ENCODE results near the gene POR.
A peak's percentile ranks its signal among the peaks of the same experiment; 100 is the strongest.
"Not testable (repeated sequence)": the region's sequence is repeated elsewhere in the genome, so short reads cannot be mapped to it uniquely, and the experiment has no call there.

POR gene

DNA sequence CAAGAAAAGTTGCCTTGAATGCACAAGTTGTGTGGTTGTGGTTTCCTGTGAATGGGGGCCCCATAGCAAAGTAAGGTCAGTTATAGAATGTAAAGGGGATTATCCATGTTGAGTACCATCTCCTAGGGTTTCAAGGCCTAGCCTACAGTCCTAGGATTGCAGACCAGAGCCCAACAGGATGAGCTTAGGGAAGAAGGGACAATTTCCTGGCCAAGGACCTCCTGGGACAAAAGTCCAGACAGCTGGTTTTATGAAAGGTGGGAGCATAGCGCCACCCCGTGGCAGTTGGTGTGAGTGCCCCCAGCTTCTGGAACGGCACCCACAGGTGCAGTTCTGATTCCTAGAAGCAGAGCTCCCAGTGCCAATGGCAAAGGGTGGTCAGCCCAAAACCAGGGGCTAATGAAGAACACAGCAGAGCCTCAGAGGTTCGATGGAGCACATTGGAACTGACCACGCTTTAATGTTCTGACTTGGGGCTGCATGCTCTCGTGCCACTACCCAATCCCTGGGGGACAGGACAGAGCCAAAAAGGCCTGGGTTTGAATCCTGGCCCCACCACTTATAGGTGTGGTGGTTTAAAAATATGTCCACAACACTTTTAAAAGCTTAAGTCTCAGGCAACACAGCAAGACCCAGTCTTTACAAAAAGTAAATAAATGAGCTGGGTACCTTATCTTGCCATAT lies 105.2 kb downstream of the POR start:
- TF ChIP-seq, protein P1, sequence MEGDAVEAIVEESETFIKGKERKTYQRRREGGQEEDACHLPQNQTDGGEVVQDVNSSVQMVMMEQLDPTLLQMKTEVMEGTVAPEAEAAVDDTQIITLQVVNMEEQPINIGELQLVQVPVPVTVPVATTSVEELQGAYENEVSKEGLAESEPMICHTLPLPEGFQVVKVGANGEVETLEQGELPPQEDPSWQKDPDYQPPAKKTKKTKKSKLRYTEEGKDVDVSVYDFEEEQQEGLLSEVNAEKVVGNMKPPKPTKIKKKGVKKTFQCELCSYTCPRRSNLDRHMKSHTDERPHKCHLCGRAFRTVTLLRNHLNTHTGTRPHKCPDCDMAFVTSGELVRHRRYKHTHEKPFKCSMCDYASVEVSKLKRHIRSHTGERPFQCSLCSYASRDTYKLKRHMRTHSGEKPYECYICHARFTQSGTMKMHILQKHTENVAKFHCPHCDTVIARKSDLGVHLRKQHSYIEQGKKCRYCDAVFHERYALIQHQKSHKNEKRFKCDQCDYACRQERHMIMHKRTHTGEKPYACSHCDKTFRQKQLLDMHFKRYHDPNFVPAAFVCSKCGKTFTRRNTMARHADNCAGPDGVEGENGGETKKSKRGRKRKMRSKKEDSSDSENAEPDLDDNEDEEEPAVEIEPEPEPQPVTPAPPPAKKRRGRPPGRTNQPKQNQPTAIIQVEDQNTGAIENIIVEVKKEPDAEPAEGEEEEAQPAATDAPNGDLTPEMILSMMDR (IDR thresholded peaks at IDR 0.05) = peak; percentile 94
- H3K36me3 ChIP-seq = peaks cover 50% of the 10 kb centered on the region
- H3K4me1 ChIP-seq (ENCODE audit: control insufficient read depth in 1 of 2, insufficient read depth in 1 of 2, low read depth in 1 of 2, low read length in 1 of 2) = peaks cover 9 to 12% of the 10 kb centered on the region in 2 experiments
- H3K4me3 ChIP-seq (ENCODE audit: low read depth in 1 of 2, low read length in 1 of 2) = no peak overlapping the region
- no peaks in the 10 kb centered on the region for H3K9me3 ChIP-seq
- H3K27me3 ChIP-seq = no peaks in the 10 kb centered on the region
- no peak overlapping the region for H3K27ac ChIP-seq

DNA sequence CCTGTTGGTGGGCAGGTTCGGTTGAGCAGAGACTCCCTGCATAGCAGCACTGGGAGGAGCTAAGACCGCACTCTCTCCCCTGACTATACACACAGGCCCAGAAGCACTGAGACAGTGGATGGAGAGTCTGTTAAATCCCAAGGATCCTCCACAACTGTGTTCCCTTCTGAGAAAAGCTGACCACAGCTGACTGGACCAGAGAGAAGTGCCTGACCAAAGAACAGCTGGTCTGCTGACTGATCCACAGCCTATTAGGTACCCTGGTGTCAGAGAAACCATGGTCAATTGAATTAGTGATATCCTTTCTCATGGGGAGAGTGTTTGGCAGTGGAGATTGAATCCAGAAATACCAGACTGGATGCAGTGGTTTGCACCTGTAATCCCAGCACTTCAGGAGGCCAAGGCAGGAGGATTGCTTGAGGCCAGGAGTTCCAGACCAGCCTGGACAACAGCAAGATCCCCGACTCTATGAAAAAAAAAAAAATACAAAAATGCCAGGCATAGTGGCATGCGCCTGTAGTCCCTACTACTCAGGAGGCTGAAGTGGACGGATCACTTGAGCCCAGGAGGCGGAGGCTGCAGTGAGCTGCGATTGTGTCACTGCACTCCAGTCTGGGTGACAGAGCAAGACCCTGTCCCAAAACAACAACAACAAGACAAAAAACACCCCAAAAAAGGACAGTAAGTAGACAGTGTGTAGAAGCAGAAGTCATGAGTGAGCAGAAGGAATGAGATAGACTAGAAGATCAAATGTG lies 107.2 kb downstream of the POR start:
- Histone ChIP-seq H3K4me3 (ENCODE audit: low read depth in 1 of 2, low read length in 1 of 2) (no peak overlapping the region), H3K27me3 (no peaks in the 10 kb centered on the region), H3K27ac (peak overlapping the region; percentile 61), H3K36me3 (peaks cover 46% of the 10 kb centered on the region), H3K4me1 (ENCODE audit: control insufficient read depth in 1 of 2, insufficient read depth in 1 of 2, low read depth in 1 of 2, low read length in 1 of 2) (peaks cover 9 to 12% of the 10 kb centered on the region in 2 experiments), H3K9me3 (no peaks in the 10 kb centered on the region)
- TF ChIP-seq, protein P1 (IDR thresholded peaks at IDR 0.05) = no peak

DNA sequence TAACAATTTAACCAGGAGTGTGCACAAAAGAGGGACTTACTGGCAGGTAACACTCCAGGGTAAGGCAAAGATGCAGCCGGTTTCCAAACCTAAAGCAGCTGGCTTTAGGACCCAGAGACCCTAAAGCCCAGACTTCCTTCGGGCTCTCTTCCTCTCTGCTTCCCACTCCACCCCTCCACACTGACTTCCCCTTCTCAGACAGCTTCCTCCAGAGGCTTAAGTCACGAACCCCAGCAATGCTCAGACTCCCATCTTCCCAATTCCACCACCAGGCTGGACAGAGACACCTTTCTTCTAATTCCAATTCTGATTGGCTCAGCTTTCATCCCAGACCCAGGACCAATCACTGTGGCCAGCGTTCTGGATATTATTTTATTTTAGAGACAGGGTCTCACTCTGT lies 108.0 kb downstream of the POR start:
- peaks cover 50% of the 10 kb centered on the region for H3K36me3 ChIP-seq
- TF ChIP-seq, protein P1 (IDR thresholded peaks at IDR 0.05) = no peak

DNA sequence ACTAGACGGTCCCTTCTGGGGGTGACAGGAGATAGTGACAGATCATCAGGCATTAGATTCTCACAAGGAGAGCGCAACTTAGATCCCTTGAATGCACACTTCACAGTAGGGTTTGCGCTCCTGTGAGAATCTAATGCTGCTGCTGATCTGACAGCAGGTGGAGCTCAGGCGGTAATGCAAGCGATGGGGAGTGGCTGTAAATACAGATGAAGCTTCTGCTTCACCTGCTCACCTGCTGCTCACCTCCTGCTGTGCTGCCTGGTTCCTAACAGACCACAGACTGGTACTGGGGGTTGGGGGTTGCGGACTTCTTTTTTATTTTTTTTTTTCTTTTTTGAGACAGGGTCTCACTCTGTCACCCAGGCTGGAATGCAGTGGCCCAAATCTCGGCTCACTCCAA lies 114.7 kb downstream of the POR start:
- peaks cover 44% of the 10 kb centered on the region for H3K36me3 ChIP-seq
- not testable (repeated sequence) for H3K4me1 ChIP-seq (ENCODE audit: control insufficient read depth in 1 of 2, insufficient read depth in 1 of 2, low read depth in 1 of 2, low read length in 1 of 2)

More for the DNA sequence above, 108.0 kb downstream of the POR start:
- Histone ChIP-seq H3K9me3 (no peaks in the 10 kb centered on the region), H3K27me3 (no peaks in the 10 kb centered on the region), H3K27ac (peak overlapping the region; percentile 61), H3K4me1 (ENCODE audit: control insufficient read depth in 1 of 2, insufficient read depth in 1 of 2, low read depth in 1 of 2, low read length in 1 of 2) (peaks cover 9 to 12% of the 10 kb centered on the region in 2 experiments), H3K4me3 (ENCODE audit: low read depth in 1 of 2, low read length in 1 of 2) (peak overlapping the region in 1 of 2 experiments; percentile 10)

DNA sequence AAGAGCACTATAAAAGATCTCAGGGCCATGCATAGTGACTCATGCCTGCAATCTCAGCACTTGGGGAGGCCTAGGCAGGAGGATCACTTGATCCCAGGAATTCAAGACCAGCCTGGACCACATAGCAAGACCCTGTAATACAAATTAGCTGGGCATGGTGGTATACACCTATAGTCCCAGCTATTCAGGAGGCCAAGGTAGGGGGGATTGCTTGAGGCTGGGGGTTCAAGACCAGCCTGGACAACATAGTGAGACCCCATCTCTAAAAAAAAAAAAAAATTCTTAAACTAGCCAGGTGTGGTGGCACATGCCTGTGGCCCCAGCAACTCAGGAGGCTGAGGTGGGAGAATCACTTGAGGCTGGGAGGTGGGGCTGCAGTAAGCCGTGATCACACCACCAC lies 117.0 kb downstream of the POR start:
- Histone ChIP-seq H3K36me3 (peaks cover 31% of the 10 kb centered on the region), H3K4me1 (ENCODE audit: control insufficient read depth in 1 of 2, insufficient read depth in 1 of 2, low read depth in 1 of 2, low read length in 1 of 2) (no peaks in the 10 kb centered on the region), H3K4me3 (ENCODE audit: low read depth in 1 of 2, low read length in 1 of 2) (no peak overlapping the region), H3K27ac (no peak overlapping the region), H3K9me3 (no peaks in the 10 kb centered on the region), H3K27me3 (no peaks in the 10 kb centered on the region)
- TF ChIP-seq, protein P1 (IDR thresholded peaks at IDR 0.05) = no peak

More for the DNA sequence above, 114.7 kb downstream of the POR start:
- H3K27ac ChIP-seq; H3K4me3 ChIP-seq (ENCODE audit: low read depth in 1 of 2, low read length in 1 of 2); H3K9me3 ChIP-seq; H3K27me3 ChIP-seq: not testable (repeated sequence)
